RCC 7860 (cell line): Measurements from ENCODE around the gene NOD1.

ENCODE experiments used
- DNase-seq: peaks from one replicate; pipeline ENCODE4 v3.0.0-alpha.2; 2015; ENCODE audit warnings: low spot score
- FAIRE-seq: peaks from 2 replicates; lab custom pipeline; 2012; peaks lifted over from hg19 to GRCh38; lab: Jason Lieb, UNC

NOD1 gene

DNA sequence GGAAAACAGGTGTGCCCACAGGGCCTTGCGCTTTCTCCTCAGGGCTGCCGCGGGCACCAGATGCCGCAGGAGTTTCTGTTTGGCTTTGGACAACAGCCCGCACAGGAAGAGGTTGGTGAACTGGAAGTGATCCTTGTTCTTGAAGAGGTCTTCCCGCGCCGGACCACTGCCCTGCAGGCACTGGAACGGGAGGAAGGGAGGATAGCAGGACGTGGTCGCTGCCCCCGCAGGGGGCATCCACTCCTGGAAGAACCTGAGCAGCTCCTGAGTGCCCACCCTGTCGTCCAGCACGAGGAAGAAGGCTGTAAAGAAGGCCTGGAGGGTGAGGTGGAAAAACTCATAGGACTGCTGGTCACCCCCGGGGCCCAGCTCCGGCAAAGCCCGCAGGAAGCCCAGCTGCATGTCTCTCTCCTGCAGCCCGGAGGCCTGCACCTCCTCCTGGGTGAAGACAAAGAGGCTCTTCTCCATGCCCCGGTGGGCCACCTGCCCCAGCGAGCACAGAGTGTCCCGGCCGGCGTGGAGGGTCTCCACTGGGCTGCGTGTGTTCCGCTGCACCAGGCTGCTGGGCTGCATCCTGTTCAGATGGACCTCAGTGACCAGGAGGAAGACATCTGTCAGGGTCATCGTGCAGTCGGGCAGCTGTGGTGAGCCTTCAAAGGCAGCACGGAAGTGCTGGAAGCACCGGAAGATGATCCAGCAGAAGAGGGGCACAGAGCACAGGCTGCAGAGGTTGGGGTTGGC lies 26.9 kb downstream of the NOD1 start:
- DNase-seq (no peak), FAIRE-seq (no peak)

- FAIRE-seq = no peak
These were observed 27.5 kb downstream of the NOD1 start for GRCh38 chr7:30450983-30451497.

DNA sequence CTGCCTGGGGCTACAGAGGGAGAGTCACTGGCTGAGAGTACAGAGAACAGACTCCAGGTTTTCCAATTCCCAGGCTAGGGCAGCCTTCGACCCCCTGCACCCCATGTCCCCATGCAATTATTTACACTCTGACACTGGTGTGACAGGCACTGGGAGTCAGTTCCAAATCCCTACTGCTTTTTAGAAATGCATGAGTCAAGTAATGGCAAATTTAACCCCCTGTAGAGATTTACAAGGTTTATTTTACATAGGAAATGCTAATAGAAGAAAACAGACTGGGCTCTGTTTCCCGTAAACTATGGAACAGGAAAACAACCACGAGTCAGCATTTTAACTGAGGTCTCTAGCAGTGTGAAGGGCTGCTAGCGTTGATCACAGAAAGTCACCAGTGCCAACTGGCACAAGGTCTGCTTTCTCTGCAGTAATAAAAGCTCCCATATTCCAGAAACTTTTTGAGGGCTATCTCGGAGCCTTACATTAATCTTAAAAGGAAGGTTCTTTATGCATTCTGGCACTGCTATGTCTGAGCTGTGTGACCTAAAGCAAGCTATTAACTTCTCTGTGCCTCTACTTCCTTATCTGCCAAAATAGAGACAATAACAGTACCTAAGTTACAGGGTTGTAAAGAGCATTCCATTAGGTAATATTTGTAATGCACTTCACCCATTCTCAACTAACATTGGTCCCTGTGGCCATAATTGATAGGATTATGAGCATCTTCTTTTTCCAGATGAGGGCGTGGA lies 28.2 kb downstream of the NOD1 start:
- FAIRE-seq = no peak

More at GRCh38 chr7:30450983-30451497, 27.5 kb downstream of the NOD1 start:
- no peak for DNase-seq

GRCh38 chr7:30448461-30449189 lies 30.0 kb downstream of the NOD1 start:
- FAIRE-seq (no peak), DNase-seq (no peak)

More for the DNA sequence above, 28.2 kb downstream of the NOD1 start:
- DNase-seq = no peak

DNA sequence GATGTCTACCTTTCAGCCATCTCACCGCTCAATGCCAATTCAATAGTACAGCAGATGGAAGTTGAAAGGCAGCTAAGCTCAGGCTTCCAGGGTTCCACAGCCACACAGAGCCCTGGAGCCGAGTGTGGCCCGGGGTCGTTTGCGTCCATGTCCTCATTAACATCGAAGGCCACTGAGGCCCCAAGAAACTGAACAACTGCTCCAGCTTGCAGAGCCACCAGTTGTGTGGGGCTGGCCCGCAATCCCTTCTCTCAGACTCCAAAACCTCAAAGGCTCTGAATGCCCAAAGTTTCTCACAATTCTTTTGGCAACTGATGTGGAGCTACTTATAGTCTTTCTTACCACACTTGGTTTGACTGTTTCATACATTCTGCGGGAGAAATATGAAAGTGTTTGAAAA lies 31.1 kb downstream of the NOD1 start:
- FAIRE-seq (no peak), DNase-seq (no peak)

GRCh38 chr7:30446266-30446665 lies 32.3 kb downstream of the NOD1 start:
- DNase-seq (no peak), FAIRE-seq (no peak)

DNA sequence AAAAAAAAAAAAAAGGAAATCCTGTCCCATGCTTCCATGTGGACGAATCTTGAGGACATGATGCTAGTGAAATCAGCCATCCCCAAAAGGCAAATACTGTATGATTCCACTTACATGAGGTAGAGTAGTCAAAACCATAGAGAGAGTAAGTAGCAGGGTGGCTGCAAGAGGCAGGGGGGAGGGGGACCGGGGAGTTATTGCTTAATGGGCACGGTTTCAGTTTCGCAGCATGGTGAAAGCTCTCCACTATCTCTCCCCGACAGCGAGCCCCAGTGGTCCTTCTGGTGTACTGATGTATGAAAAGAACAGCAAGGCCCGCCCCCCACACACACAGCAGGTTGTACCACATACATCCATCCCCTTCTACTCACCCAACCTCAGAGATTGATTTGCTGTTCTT lies 32.8 kb downstream of the NOD1 start:
- no peak for FAIRE-seq
- no peak for DNase-seq

GRCh38 chr7:30437823-30438574 lies 40.6 kb downstream of the NOD1 start:
- DNase-seq (no peak), FAIRE-seq (no peak)

GRCh38 chr7:30436518-30436917 lies 42.1 kb downstream of the NOD1 start:
- FAIRE-seq = no peak
- DNase-seq = no peak

- no peak for FAIRE-seq
- DNase-seq = no peak
These were observed 42.5 kb downstream of the NOD1 start for GRCh38 chr7:30436046-30436445.

- DNase-seq (no peak), FAIRE-seq (no peak)
These were observed 44.3 kb downstream of the NOD1 start for GRCh38 chr7:30434140-30434799.

DNA sequence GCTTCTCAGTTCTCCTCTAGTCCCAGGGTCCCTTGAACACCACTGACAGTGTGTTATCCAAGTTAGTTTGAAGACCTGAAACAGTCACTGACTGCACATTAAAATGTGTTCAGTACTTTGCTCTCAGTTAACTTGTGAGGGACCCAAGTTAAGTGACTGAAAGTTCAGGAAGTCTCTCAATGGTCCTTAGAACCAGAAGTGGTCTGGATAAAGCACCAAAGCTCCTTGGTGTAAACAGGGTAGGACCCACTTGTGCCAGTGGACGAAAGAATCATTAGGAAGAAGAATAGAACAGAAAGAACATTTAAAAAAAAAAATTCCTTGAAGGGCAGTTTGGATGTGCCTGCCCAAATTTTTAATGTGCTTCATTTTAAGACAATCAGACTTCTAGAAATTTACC lies 45.1 kb downstream of the NOD1 start:
- no peak for DNase-seq
- FAIRE-seq = no peak

GRCh38 chr7:30433082-30433481 lies 45.5 kb downstream of the NOD1 start:
- FAIRE-seq = no peak
- DNase-seq = no peak

DNA sequence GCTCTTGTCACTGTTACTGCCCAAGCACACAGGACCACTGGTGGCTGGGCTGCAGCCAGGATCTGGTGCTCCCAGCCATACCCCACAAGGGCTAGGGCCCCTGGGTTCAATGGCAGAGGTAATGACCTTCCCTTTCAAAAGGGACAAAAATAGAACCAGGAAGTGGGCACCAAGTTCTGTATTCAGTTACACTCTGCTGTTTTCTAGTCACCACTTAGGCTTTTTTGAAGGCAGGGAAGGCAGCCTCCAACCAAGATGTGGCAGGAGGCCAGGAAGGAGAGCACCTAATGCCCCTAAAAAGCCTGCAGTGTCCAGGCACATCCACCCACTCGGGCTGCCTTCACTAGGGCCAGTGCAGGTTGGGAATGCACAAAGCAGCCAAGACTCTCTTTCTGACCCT lies 47.8 kb downstream of the NOD1 start:
- DNase-seq (no peak), FAIRE-seq (no peak)

DNA sequence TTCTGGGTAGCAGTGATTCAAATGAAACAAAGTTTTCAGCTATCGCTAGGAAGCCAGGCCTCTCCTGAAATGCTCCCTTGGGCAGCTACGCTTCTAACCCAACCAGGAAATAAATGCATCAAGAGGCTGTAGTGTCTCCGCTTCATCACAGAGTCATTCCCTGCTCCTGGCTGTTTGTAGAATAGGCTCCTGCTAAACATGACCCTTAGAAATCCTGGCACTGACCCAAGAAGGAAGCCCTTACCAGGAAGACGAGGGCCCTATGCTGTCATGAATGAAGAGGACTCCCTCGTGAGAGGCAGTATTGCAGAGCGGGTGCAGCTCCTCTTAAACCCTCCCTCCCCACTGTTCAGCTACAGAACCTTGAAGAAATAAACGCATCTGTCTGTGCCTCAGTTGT lies 48.3 kb downstream of the NOD1 start:
- DNase-seq (no peak), FAIRE-seq (no peak)

GRCh38 chr7:30429156-30429530 lies 49.4 kb downstream of the NOD1 start:
- DNase-seq (no peak), FAIRE-seq (no peak)

- DNase-seq (no peak), FAIRE-seq (no peak)
These were observed 50.1 kb downstream of the NOD1 start for GRCh38 chr7:30428246-30429155.

DNA sequence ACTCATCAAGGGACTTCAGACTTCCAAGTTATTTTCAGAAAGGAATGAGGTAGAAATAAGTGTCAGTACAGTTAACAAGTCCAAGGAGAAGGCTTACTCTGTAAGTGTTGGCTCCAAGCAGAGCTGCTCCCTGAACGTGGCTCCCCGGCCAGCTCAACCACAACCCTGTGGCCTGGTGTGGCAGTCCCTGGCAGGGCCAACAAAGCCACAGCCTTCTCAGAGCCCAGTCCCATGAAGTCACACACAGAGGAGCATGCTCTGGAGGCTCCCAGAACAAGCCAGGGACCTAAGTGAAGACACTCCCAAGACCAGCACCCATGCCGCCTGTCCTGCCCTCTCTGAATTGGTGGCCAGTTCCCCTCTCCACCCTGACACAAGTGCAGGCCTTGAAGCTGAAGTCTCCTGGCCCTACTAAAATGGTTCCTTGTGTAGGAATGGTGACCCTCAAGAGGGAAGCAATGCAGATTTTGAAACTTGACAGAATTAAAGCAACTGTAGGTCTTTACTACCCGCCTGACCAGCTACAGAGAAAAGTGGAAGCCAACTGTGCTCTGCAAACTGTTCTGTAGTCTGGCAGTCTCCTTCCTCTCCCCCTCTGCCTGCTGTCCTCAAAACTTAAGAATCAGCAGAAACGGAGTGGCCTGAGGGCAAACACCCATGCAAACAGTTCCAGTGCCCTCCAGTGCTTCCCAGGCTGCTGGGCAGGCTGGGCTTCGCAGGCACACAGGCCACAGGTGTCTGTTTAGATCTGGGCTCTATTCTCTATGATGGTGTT lies 51.1 kb downstream of the NOD1 start:
- no peak for FAIRE-seq
- DNase-seq = no peak

DNA sequence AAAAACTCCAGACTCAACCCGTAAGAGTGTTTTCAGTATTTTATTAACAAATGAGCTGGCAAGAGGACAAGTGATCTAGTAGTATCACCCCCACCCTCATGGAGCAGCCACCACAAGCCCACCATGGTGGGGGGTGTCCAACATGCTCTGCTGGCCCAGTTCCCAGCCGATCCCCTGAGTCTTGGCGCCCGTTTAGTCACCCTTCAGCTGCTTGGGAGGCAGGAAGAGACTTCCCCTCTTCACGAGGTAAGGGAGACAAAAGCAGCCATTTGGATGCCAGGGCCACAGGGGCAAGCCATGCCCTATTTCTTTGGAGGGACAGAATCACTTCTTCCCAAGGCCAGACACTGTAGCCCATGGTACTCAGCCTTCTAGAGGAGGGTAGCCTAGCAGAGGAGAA lies 54.1 kb downstream of the NOD1 start:
- no peak for FAIRE-seq
- no peak for DNase-seq
